ENCODE data around the gene S100A9.

GRCh38 chr1:153404768-153405167 lies 47.1 kb downstream of the S100A9 start:
- TF ChIP-seq POLR2AphosphoS5 (IDR thresholded peaks at IDR 0.05; ENCODE audit: low read depth) = no peak
- TF ChIP-seq CTCF (conservative IDR thresholded peaks at IDR 0.05; ENCODE audit: low read depth in 2 of 2) = peak; percentile 83 to 85
- TF ChIP-seq CREB1 (CRISPR knock-in tag; IDR thresholded peaks at IDR 0.05; ENCODE audit: low read depth) = peak; percentile 48; the same call in 1 of the 2 replicates
- TF ChIP-seq JUNB (IDR thresholded peaks at IDR 0.05; ENCODE audit: unreplicated experiment) = no peak
- no peak for TF ChIP-seq EZH2 (IDR thresholded peaks at IDR 0.05; ENCODE audit: low read depth, unreplicated experiment)
- TF ChIP-seq ZNF331 (CRISPR knock-in tag; IDR thresholded peaks at IDR 0.05; ENCODE audit: low read depth) = 0 out of 2 replicates have a peak, but pooled peaks have one; percentile 12
- TF ChIP-seq EZH2phosphoT487 (IDR thresholded peaks at IDR 0.05; ENCODE audit: unreplicated experiment) = no peak
- no peak for TF ChIP-seq NANOG (IDR thresholded peaks at IDR 0.05; ENCODE audit: borderline replicate concordance)
- TF ChIP-seq REST (IDR thresholded peaks at IDR 0.05; ENCODE audit: unreplicated experiment) = no peak
- TF ChIP-seq ZNF114 (CRISPR knock-in tag; IDR thresholded peaks at IDR 0.05) = no peak
- TF ChIP-seq ZNF462 (CRISPR knock-in tag; IDR thresholded peaks at IDR 0.05) = no peak
- no peak for TF ChIP-seq STAT1 (IDR thresholded peaks at IDR 0.05; ENCODE audit: unreplicated experiment)
- no peak for TF ChIP-seq ETS1 (IDR thresholded peaks at IDR 0.05)
